ENCODE measurements around the gene KCNJ5. TPM values are rescaled to one million over a fixed set of nuclear protein-coding genes. Genes with fewer than 3 reads are reported as not detected.

The KCNJ5 gene
- total RNA-seq, 4 donors from 2014 or later = 0.31 to 3.2 (median 0.71) TPM

DNA sequence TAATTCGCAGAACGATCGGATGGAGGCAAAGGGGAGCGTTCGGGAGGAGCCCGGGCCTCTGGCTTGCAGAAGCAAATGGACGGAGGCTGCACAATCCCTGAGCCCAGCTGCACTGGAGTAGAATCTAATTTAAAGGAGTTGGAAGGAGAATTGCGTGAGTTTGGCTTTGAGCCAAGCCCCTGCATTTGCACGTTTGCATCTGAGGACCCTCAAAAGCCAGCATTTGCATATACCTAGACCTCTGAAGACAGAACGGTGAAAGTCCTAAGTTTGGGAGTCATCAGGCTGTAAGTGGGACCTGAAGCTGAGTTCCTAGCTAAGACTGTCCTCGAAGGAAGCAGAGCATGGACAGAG is 35.9 kb downstream of the KCNJ5 start:
- Histone ChIP-seq H3K27ac (no peak overlapping the region), H3K4me1 (no peaks in the 10 kb centered on the region), H3K36me3 (no peaks in the 10 kb centered on the region), H3K9me3 (no peaks in the 10 kb centered on the region), H3K27me3 (peaks cover 11% of the 10 kb centered on the region), H3K4me3 (no peak overlapping the region)
- TF ChIP-seq POLR2AphosphoS5 (IDR thresholded peaks at IDR 0.05) = no peak
- 57 to 63% methylated on average over 9 to 10 of the region's 11 CpGs for WGBS, 2 donors (ENCODE audit: low coverage in 1 of 2)
- no peak for ATAC-seq

- 40 to 78% methylated on average over 1 to 9 of the region's 12 CpGs for WGBS, 2 donors (ENCODE audit: low coverage in 1 of 2)
- H3K4me1 ChIP-seq = no peaks in the 10 kb centered on the region
- ATAC-seq = no peak
- peaks cover 11% of the 10 kb centered on the region for H3K27me3 ChIP-seq
- no peak overlapping the region for H3K27ac ChIP-seq
- TF ChIP-seq, protein P1, sequence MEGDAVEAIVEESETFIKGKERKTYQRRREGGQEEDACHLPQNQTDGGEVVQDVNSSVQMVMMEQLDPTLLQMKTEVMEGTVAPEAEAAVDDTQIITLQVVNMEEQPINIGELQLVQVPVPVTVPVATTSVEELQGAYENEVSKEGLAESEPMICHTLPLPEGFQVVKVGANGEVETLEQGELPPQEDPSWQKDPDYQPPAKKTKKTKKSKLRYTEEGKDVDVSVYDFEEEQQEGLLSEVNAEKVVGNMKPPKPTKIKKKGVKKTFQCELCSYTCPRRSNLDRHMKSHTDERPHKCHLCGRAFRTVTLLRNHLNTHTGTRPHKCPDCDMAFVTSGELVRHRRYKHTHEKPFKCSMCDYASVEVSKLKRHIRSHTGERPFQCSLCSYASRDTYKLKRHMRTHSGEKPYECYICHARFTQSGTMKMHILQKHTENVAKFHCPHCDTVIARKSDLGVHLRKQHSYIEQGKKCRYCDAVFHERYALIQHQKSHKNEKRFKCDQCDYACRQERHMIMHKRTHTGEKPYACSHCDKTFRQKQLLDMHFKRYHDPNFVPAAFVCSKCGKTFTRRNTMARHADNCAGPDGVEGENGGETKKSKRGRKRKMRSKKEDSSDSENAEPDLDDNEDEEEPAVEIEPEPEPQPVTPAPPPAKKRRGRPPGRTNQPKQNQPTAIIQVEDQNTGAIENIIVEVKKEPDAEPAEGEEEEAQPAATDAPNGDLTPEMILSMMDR (IDR thresholded peaks at IDR 0.05) = no peak
- TF ChIP-seq EP300 (IDR thresholded peaks at IDR 0.05) (no peak), POLR2A (IDR thresholded peaks at IDR 0.05) (no peak), POLR2AphosphoS5 (IDR thresholded peaks at IDR 0.05) (no peak)
- H3K9me3 ChIP-seq = no peaks in the 10 kb centered on the region
- no peaks in the 10 kb centered on the region for H3K36me3 ChIP-seq
- no peak overlapping the region for H3K4me3 ChIP-seq
Measured at GRCh38 chr11:128927683-128928336, 36.7 kb downstream of the KCNJ5 start.

DNA sequence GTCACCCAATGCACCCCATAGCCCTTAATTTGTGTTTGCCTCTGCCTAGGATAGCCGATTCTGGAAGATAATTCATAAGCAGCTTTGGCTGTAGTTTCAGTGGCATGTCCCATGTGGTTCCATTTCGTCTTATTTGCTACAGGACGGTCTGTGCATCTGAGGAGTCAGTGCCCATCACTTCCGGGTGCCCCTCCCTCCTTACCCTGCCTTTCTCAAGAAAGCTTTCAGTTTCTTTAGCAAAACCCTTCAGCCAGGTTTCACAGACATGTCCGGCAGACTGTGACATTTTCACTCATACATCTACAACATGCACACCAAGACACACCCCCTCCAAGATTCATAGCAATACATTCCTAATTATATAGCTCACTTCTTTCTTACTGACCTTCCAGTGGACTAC is 37.2 kb downstream of the KCNJ5 start:
- ATAC-seq = no peak
- TF ChIP-seq POLR2AphosphoS5 (IDR thresholded peaks at IDR 0.05) (no peak), POLR2A (IDR thresholded peaks at IDR 0.05) (no peak), EP300 (IDR thresholded peaks at IDR 0.05) (no peak)
- TF ChIP-seq, protein P1 (IDR thresholded peaks at IDR 0.05) = no peak
- no peaks in the 10 kb centered on the region for H3K9me3 ChIP-seq
- H3K36me3 ChIP-seq = no peaks in the 10 kb centered on the region
- no peak overlapping the region for H3K4me3 ChIP-seq
- H3K27ac ChIP-seq = no peak overlapping the region
- WGBS, 2 donors (ENCODE audit: low coverage in 1 of 2) = 55 to 58% methylated on average over 5 of the region's 5 CpGs
- H3K4me1 ChIP-seq = no peaks in the 10 kb centered on the region
- peaks cover 11% of the 10 kb centered on the region for H3K27me3 ChIP-seq

GRCh38 chr11:128929468-128929867 is 38.3 kb downstream of the KCNJ5 start:
- ATAC-seq = no peak
- no peak for TF ChIP-seq EP300 (IDR thresholded peaks at IDR 0.05)
- TF ChIP-seq, protein P1 (IDR thresholded peaks at IDR 0.05) = no peak
- TF ChIP-seq POLR2AphosphoS5 (IDR thresholded peaks at IDR 0.05) = no peak
- TF ChIP-seq POLR2A (IDR thresholded peaks at IDR 0.05) = no peak
- no peak overlapping the region for H3K27ac ChIP-seq
- H3K27me3 ChIP-seq = peaks cover 11% of the 10 kb centered on the region
- no peaks in the 10 kb centered on the region for H3K36me3 ChIP-seq
- 71% methylated on average over 1 of the region's 5 CpGs; no CpG with 5 or more reads in 1 of the 2 donors for whole genome bisulfite sequencing, 2 donors (ENCODE audit: low coverage in 1 of 2)
- H3K9me3 ChIP-seq = no peaks in the 10 kb centered on the region
- H3K4me1 ChIP-seq = no peaks in the 10 kb centered on the region
- H3K4me3 ChIP-seq = no peak overlapping the region

GRCh38 chr11:128929991-128930390 is 38.8 kb downstream of the KCNJ5 start:
- ATAC-seq = no peak
- peaks cover 11% of the 10 kb centered on the region for H3K27me3 ChIP-seq
- no peak overlapping the region for H3K27ac ChIP-seq
- no peaks in the 10 kb centered on the region for H3K36me3 ChIP-seq
- H3K4me3 ChIP-seq = no peak overlapping the region
- TF ChIP-seq POLR2AphosphoS5 (IDR thresholded peaks at IDR 0.05) (no peak), EP300 (IDR thresholded peaks at IDR 0.05) (no peak), POLR2A (IDR thresholded peaks at IDR 0.05) (no peak)
- TF ChIP-seq, protein P1 (IDR thresholded peaks at IDR 0.05) = no peak
- WGBS, 2 donors (ENCODE audit: low coverage in 1 of 2) = 20 to 35% methylated on average over 2 of the region's 12 CpGs
- H3K9me3 ChIP-seq = no peaks in the 10 kb centered on the region
- H3K4me1 ChIP-seq = no peaks in the 10 kb centered on the region
